NCI-H524 (cell line): ENCODE data around the gene CD164L2.
A peak's percentile ranks its signal among the peaks of the same experiment; 100 is the strongest.
"Not testable (repeated sequence)": the region's sequence is repeated elsewhere in the genome, so short reads cannot be mapped to it uniquely, and the experiment has no call there.

ENCODE experiments used
- DNase-seq, 2 experiments: peaks; one replicate each; lab custom pipeline; 2025; lab: John Stamatoyannopoulos, UW

CD164L2 gene

DNA sequence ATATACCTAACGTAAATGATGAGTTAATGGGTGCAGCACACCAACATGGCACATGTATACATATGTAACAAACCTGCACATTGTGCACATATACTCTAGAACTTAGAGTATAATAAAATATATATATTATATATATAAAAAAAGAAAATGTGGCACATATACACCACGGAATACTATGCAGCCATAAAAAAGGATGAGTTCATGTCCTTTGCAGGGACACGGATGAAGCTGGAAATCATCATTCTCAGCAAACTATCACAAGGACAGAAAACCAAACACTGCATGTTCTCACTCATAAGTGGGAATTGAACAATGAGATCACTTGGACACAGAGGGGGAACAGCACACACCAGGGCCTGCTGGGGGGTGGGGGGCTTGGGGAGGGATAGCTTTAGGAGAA lies 1.7 kb upstream of the CD164L2 start:
- not testable (repeated sequence) for DNase-seq

DNA sequence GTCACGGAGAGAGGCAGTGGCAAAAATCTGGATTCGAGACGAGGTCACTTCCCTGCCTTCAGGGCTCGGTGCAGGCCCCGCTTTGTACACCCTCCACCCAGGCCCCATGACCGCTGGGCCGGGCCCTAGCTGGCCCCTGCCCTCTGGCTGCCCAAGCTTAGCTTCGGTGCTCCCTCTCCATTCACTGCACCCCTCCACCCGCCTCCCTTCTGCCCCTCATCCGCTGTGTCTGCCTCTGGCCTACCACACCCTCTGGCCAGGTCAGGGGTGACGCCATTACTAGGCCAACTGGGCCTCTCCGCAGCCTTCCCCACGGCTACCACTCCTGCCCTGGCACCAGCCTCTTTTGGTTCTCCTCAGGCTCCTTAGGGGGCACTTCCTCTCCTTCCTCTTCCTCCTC lies 528 bp upstream of the CD164L2 start:
- DNase-seq, result no peak

DNA sequence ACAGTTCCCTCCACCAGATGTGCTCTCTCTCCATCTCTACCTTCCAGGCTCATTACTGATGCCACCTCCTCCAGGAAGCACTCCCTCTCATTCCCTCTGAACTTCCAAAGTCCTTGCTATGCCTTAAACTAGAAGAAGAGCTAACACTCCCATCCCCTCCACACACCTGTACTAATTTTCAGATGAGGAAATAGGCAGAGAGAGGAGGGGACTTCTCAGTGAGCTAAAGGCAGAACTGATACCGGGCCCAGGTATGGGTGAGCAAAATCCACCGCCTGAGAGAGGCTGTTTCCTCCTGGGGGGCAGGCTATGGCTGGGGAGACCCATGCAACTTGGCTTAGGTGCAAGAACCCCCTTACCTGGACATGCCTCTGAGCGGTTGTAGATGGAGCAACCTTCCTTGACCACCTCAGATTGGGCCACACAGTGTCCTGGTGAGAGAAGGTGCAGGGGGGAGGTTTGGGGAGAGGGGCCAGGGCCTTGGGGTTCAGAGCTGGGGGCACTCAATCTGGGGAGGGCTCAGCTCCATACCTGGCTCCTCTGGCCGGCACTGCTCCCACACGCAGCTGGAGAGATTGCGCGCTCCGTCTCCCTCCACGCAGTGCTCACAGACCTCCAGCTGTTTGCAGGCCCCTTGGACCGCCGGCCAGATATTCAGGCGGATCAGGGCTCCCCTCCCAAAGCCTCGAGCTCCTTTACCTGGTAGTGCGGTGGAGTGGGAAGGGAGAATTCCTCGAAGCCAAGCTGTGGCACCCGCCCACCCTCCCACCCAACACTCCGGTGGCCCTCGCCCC lies 967 bp downstream of the CD164L2 start:
- DNase-seq, result no peak

DNA sequence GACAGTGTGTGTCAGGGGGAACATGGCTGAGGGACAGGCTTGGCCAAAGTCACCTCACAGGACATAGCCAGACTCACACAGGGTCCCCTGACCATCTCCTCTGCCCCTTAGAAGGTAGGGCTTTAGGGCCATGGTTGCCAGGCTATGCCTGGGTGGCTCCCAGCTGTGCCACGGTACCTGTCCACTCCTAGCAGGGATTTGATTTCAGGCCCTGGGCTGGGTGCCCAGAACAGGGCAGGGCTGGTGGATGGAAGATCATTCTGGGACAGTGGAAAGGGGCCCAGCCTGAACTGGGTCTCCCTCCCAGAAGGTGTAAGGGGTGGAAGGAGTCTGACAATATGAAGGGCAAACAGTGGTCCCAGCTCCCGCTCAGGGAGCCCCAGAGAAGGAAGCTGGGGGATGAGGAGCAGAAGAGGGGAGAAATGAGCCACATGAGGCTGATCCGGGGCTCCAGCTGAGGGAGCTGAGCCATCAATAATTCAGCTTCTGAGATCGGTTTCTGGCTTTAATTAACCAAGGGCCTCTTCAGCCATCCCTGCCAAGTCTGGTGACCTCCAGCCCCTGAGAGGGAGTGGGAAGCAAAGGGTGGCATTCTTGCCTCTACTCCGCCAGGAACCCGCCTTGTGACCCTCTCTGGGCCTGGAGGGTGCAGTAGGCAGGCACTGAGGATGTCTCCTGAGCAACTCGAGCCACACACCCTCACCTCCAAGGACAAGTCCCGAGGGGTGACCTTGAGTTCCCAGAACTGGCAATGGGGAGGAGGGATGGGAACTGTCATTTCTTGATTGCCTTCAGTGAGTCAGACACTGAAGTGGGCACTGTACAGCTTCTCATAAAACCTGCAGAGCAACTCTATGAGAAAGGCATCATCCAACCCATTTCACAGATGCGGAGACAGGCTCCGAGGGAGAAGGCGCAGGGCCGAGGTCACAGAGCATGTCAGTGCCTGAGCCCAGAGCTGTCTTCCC lies 2.1 kb downstream of the CD164L2 start:
- no peak for DNase-seq

DNA sequence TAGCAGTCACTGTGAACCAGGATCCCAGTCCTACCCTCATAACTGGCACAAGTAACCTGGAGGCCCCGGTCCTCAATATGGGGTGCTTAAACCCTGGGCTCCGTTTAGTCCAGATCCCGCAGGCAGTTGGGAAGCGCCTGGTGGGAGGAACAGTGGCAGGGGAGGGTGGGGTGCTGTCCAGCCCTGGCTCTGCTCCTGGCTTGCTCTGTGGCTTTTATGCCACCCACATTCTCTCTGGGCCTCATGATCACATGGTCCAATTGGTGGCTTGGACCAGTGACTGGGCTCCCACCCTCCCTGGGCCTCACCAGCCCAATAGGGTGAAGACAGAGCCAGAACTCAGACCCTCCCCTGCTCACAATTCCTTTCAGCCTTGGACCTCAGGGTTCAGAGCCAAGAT lies 2.9 kb downstream of the CD164L2 start:
- DNase-seq, result no peak

DNA sequence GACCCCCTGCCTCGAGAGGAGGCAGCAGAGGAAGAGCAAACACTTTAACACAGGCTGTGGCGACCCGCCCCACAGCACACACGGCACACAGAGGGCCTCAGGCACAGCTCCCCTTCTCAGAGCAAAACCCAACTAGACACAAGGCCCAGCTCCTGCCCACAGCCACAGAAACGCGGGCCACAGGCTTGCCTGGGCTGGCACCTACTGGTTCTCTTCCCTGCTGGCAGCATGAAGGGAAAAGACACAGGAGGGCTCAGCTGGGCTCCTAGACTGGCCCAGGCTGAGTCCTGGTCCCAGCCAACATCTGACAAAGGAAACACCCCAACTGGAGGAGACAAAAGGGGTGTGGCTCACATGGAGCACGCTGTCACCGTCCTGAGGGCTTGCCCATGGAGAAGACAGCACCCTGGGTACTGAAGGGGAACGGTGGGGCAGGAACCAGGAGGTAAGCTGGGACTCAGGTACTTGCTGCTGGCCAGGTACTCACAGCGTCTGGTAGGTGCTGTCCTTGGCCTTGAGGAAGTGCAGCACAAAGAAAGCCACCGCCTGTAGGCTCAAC lies 3.5 kb downstream of the CD164L2 start:
- no peak for DNase-seq

DNA sequence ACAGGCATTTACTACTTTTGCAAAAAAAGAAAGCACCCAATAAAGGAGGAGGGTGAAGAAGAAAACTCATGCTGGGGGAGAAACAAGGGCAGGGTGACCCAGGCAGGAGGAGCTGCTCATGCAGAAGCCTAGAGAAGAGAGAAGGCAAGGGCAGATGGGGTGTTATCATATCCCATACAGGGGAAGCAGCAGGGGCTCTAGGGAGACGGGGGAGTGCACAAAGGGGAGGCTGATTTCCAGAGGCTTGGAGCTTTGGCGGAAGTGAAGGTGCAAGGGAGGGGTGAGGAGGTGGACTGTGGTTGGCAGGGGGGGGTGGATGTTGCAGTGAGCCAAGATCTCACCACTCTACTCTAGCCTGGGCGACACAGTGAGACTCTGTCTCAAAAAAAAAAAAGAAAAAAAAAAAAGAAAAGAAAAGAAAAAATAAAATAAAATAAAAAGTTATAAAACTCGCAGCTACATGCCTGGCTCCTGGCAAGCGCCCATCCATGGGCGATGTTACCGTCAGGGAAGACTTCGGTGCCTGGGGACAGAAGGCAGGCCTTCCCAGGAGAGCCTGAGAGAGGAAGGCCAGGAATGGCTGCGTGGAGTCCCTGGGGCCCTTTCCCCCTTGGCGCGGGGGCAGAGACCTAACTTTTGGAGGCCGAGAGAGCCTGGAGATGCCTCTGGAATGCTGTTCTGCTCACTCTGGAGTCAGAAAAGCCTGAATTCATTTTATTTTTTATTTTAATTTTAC lies 5.2 kb downstream of the CD164L2 start:
- DNase-seq, result no peak

DNA sequence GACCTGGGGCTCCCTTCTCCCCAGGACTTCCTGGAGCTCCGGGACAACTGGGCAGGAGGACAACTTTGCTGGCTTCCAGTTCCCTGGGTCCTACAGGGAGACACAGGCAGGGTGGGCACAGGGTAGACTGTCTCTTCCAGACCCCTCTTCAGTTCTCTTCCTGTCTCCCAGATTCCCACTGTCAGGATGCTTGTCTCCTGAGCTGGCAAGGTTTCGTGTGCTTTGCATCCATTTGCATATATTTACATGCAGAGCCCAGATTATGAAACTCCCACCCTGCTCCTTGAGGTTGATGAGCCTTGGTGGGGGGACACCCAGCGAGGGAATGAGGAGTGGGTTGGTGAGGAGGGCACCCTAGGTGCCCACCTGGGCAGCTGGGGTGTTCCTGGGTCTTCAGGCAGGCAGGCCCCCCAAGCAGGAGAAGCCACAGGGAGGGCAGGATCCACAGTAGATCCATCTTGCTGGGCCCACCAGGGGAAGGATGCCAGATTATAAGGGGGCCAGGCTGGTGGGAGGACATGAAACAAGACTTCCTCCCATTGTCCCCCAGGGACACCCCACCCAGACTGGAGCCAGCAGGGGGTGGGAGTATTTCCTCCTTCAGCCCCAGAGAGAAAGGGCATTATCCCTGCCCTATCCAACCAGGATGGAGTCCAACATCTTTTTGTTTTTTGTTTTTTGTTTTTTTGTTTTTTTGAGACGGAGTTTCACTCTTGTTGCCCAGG lies 8.6 kb downstream of the CD164L2 start, which contains the start of gene FCN3:
Gene FCN3 (minus strand): TSS at position 463 of the 725 bp plus-strand sequence. CDS start 6 bp downstream, at position 457.
- no peak for DNase-seq

DNA sequence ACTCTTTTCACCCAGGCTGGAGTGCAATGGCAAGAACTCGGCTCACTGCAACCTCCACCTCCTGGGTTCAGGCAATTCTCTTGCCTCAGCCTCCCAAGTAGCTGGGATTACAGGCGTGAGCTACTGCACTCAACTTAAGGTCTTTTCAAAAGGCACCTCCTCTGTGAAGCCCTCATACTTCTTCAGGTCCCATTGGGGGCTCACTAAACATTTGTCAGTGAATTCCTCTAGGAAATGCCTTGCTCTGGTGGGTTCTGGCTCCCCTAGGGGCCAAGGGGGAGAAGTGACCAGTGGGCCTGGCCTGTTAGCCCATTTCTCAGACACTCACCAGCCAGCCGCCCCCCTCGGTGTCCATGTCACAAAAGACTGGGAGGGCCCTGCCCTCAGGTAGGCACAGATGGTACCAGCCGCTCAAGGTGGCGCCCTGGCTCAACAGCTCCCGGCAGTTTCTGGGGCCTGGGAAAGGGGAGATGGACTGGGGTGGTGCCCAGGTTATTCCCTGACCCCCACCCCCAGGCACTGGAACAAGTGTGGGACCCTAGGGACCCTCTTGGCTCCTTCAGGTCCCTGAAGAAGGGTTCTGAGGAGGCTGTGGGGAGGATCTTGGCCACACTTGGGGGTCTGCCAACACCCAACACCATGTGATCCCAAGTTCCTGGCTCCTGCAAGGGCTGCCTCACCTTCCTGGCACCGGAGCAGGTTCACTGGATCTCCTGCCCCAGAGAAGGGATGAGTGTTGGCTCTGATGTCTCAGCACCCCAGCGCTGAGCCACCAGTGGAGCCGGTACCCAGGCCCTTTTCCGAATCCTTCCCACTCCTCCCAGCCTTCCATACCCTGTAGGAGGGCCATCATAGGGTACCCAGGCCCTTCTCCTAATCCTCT lies 10.1 kb downstream of the CD164L2 start:
- DNase-seq, result no peak

DNA sequence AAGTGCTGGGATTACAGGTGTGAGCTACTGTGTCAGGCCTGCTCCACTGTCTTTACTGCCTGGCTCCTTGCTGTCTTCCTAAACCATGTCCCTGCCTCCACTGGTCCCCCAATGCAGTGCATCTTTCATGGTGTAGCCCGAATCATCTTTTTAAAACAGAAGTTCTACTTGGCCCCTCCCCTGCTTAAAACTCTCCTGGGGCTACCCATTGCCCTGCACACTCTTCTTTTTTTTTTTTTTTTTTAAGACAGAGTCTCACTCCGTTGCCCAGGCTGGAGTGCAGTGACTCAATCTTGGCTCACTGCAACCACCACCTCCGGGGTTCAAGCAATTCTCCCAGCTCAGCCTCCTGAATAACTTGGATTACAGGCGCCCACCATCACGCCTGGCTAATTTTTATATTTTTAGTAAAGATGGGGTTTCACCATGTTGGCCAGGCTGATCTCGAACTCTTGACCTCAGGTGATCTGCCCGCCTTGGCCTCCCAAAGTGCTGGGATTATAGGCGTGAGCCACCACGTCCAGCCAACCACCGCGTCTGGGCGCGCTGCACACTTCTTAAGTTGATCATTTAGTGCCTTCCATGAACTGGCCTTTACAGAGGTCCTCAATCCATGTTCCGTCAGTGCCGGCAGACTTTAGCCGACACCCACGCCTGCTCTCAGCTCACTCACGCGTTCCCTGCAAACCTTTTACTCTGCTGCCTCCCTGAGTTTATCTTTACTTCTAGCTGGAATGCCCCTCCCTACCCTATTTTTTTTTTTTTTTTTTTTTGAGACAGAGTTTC lies 10.9 kb downstream of the CD164L2 start:
- no peak for DNase-seq

DNA sequence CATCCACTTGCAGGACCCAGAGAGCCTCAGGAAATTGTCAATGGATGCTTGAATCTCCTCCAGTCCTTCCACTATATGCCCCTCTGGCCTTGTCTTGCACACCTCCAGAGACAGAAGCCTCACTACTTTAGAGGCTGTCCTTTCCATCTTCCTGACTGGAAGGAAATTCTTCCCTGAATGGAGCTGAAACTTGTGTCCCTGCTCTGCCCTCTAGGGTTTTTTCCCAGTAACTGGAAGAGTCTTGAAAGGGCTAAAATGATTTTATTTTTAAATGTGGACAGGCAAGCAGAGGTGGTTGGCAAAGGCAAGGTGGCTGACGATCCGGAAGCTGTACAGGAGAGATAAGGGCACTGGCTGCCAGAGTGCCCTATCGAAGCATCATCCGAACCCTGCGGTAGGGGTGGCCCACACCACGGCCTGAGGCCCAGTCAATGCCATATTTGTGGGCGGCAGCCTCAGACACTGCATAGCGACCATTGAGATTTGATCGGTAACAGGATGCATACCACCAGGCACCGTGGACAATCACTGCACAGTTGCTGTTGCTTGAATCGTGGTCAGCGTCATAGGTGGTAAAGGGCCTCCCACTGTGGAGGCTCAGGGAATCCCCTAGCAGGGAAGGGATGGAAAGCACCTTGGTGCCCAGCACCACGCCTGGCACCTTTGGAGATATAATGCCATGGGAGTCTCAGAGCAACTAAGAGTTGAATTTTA lies 14.1 kb downstream of the CD164L2 start:
- peak in 1 of 2 experiments; percentile 18 for DNase-seq

DNA sequence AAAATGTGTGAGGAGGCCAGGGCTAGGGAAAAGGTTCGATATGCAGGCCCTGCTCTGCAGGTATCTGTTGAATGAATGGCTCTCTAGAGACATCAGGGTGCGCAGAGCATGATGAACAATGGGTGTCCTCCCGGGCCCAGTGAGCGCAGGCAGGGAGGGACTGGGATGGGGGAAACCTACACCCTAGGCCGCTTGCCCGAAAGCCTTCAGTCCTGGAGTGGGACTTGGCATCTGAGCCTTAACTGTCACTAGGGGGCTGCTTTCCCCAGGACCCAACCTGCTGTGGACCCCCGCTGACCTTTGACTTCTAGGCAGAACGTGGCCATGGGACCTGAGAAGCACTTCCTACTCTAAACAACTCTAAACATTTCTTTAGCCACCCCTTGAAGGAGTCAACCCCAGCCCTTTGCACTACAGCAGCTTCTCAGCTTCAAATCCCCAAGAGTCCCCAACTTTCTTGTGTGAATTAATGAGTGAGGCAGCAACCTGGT lies 15.9 kb downstream of the CD164L2 start:
- DNase-seq, result no peak

DNA sequence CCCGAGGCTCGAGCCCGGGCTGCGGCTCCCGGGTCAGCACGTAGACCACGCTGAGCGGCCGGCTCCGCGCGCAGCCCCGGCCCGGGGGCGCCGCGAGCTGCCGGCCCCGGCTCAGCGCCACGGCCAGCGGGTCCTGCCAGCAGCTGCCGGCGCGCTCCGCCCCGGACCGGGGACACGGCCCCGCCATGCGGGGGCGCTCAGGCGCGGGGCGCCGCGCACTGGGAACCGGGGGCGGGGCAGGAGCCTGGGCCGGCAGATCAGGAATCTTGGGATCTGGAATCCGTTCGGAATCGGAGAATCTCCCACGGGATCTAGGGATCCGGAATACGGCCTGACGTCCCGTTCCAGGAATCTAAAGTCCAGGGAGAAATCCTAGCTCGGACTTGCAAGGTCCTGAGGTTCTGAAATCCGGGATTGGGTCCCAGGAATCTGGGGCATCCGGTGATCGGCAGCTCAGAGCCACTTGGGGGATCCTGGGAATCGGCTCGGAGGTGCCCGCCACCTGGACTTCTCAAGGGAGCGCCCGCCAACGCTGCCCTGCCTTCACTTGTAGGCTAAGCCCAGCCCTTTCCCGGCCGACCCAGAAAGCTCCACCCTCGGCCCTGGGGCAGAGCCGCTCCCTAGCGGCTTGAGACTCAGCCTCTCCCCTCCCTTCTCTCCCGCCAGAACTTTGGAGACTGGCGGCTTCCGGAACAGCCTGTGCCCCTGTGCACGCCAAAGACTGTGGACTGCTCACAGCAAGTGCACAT lies 16.5 kb downstream of the CD164L2 start, which contains the start of gene MAP3K6:
Gene MAP3K6 (minus strand): TSS at position 551 of the 749 bp plus-strand sequence. CDS start 364 bp downstream, at position 187.
- DNase-seq, result peak; percentile 52 to 58

DNA sequence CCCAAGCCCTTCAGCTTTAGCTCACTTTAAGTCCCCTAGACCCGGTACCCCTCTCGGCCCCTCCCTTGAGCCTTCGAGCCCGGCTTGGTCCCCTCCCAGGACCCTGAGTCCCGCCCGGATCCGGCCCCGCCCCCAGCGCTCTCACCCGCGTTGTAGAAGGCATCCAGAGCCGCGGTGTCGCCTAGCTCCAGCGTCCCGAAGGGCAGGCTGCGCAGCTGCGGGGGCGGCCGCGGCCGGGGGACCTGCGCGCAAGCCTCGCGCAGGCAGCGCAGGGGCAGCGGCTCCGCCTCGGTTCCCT lies 17.1 kb downstream of the CD164L2 start:
- DNase-seq, result peak; percentile 70 to 76

DNA sequence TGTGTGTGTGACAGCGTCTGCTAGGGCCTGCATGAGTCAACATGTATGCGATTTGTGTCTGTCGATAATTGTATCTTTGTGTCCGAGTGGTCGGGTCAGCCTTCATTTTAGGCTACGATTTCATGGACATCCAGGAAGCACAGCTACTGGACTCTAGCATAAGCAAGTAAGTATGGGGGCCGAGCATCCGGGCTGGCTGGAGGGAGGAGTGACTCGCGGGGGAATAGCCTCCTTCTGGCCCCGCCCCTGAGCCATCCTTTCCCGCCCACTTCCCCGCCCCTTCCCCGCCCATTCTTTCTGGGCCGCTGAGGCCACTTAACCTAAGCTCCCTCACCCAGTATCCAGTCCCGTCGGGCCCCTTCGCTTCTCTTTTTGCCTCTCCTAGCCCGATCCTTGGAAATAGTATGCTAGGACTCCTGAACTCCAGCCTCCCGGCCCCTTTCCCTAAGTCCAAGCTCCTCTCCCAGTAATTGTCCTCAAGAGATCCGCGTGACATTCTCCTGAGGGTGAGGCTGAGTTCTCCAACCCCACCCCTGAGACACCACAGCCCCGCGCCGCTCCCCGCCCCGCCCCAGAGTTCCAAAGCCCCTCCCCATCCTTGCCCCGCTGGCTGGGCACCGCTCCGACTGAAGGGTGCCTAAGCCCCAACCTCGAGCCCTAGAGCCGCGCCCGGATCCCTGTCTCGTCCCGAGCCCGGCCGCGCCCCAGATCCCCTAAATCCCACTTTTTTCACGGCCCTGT lies 17.6 kb downstream of the CD164L2 start:
- DNase-seq, result peak; percentile 72 to 76

DNA sequence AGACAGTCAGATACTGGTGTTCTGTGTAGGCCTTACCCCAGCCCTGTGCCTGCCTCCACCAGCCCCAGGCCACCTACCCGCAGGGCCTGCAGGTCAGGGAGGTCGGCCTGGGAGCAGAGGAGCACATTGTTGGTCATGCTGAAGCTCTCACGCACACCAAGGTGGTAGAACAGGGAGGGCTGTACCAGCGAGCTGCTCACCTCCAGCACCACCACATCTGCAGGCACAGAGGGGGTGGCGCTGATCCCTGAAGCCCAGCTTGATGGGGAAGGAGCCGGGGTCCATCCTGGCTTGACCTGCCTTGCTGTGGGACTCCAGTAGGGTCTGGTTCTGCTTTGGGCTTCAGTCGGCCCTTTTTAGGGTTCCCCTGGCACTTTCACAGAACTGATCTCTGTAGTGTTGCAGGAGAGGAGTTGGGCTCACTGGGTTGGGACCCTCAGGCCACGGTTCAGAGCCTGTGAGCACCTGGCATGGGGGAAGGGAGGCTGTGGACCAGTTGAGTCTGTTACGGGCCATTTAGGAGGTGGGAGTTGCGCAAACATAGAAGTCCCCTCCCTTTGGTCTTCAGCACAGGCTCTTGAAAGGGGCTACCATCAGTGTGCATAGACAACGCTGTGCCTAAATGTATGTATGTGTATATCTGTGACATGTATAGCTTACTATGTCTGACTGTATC lies 18.3 kb downstream of the CD164L2 start:
- no peak for DNase-seq
